ENCODE measurements around the gene BCHE.

DNA sequence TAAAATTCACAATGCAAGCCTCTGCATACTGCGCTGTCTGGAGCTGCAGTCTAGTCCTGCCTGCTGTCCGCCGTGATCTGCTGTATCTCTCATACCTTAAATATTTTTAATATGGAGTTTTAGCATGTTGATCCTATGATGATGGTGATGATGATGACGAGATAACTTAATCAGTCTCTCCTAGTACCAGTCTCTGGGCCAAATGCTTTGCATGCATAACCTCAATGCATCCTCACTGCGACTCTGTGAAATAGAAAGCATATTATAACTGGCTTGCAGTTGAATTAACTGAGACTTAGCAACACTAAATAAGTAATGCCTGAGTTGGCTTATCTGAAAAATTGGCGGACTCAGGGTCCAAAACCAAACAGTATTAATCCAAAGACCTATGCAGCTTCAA, 38.4 kb upstream of the BCHE start:
- TF ChIP-seq, protein P1, sequence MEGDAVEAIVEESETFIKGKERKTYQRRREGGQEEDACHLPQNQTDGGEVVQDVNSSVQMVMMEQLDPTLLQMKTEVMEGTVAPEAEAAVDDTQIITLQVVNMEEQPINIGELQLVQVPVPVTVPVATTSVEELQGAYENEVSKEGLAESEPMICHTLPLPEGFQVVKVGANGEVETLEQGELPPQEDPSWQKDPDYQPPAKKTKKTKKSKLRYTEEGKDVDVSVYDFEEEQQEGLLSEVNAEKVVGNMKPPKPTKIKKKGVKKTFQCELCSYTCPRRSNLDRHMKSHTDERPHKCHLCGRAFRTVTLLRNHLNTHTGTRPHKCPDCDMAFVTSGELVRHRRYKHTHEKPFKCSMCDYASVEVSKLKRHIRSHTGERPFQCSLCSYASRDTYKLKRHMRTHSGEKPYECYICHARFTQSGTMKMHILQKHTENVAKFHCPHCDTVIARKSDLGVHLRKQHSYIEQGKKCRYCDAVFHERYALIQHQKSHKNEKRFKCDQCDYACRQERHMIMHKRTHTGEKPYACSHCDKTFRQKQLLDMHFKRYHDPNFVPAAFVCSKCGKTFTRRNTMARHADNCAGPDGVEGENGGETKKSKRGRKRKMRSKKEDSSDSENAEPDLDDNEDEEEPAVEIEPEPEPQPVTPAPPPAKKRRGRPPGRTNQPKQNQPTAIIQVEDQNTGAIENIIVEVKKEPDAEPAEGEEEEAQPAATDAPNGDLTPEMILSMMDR (IDR thresholded peaks at IDR 0.05 in 4 of 5, conservative IDR thresholded peaks at IDR 0.05 in 1 of 5): no peak
- no peak for TF ChIP-seq POLR2A (IDR thresholded peaks at IDR 0.05)
